Fibroblast of lung (primary cell): Measurements from ENCODE around the gene RIPK1.

Experiments
- CTCF ChIP-seq, 2 donors: IDR thresholded peaks in 1 of 2; conservative IDR thresholded peaks in 1 of 2; 1 replicate in 1 of 2; 2 replicates in 1 of 2; pipeline ENCODE4 v1.5.1; 2011 to 2012; ENCODE audit warnings: low read length in 2 of 2, control low read depth in 1 of 2, inconsistent platforms in 1 of 2, low read depth in 1 of 2, mild to moderate bottlenecking in 1 of 2
- EZH2 ChIP-seq: IDR thresholded peaks from 2 replicates; pipeline ENCODE4 v1.5.1; 2012; ENCODE audit warnings: low read length, control low read depth, mild to moderate bottlenecking; ENCODE audit errors: missing control alignments

GRCh38 chr6:3086282-3086946 is 18.1 kb downstream of the RIPK1 start:
- no peak for TF ChIP-seq EZH2
- no peak for TF ChIP-seq CTCF (conservative IDR thresholded peaks at IDR 0.05 in 1 of 2, IDR thresholded peaks at IDR 0.05 in 1 of 2; ENCODE audit: low read depth in 1 of 2, low read length in 2 of 2)
